Measurements from ENCODE around the gene STAM2.
"Not testable (repeated sequence)": the region's sequence is repeated elsewhere in the genome, so short reads cannot be mapped to it uniquely, and the experiment has no call there.

Gene STAM2

GRCh38 chr2:152115952-152116351 is 59.6 kb downstream of the STAM2 start:
- DNase-seq (ENCODE audit: insufficient read length, low spot score) (no peak), FAIRE-seq (no peak)

- DNase-seq (ENCODE audit: insufficient read length, low spot score) (no peak), FAIRE-seq (no peak)
Measured at GRCh38 chr2:152114366-152114765, 61.2 kb downstream of the STAM2 start.

GRCh38 chr2:152107140-152107539 is 68.4 kb downstream of the STAM2 start:
- not testable (repeated sequence) for DNase-seq (ENCODE audit: insufficient read length, low spot score); FAIRE-seq

- FAIRE-seq = no peak
- DNase-seq (ENCODE audit: insufficient read length, low spot score) = no peak
Measured at GRCh38 chr2:152106464-152106863, 69.1 kb downstream of the STAM2 start.

- FAIRE-seq (no peak), DNase-seq (ENCODE audit: insufficient read length, low spot score) (no peak)
Measured at GRCh38 chr2:152103271-152103670, 72.3 kb downstream of the STAM2 start.

- DNase-seq (ENCODE audit: insufficient read length, low spot score) (no peak), FAIRE-seq (no peak)
Measured at GRCh38 chr2:152100961-152101360, 74.6 kb downstream of the STAM2 start.

- DNase-seq (ENCODE audit: insufficient read length, low spot score) (no peak), FAIRE-seq (peak; percentile 55)
Measured at GRCh38 chr2:152099367-152100050, 76.1 kb downstream of the STAM2 start.

GRCh38 chr2:152098496-152099366 is 76.8 kb downstream of the STAM2 start, which contains the start of gene CACNB4:
Gene CACNB4, minus strand, starts transcription at chr2:152099044.
- FAIRE-seq (no peak), DNase-seq (ENCODE audit: insufficient read length, low spot score) (no peak)

- DNase-seq (ENCODE audit: insufficient read length, low spot score) (peak; percentile 31), FAIRE-seq (peak; percentile 8)
Measured at GRCh38 chr2:152097801-152098495, 77.6 kb downstream of the STAM2 start.

GRCh38 chr2:152097290-152097800 is 78.2 kb downstream of the STAM2 start:
- FAIRE-seq = peak; percentile 75
- no peak for DNase-seq (ENCODE audit: insufficient read length, low spot score)

GRCh38 chr2:152095146-152095545 is 80.4 kb downstream of the STAM2 start:
- no peak for DNase-seq (ENCODE audit: insufficient read length, low spot score)
- no peak for FAIRE-seq

- DNase-seq (ENCODE audit: insufficient read length, low spot score) = no peak
- FAIRE-seq = peak; percentile 72
Measured at GRCh38 chr2:152094014-152094413, 81.5 kb downstream of the STAM2 start.

GRCh38 chr2:152093464-152093863 is 82.1 kb downstream of the STAM2 start:
- FAIRE-seq (no peak), DNase-seq (ENCODE audit: insufficient read length, low spot score) (no peak)

- FAIRE-seq = no peak
Measured at GRCh38 chr2:152092095-152092494, 83.5 kb downstream of the STAM2 start.

GRCh38 chr2:152090726-152091125 is 84.8 kb downstream of the STAM2 start:
- not testable (repeated sequence) for DNase-seq (ENCODE audit: insufficient read length, low spot score); FAIRE-seq

More at GRCh38 chr2:152092095-152092494, 83.5 kb downstream of the STAM2 start:
- no peak for DNase-seq (ENCODE audit: insufficient read length, low spot score)

GRCh38 chr2:152089238-152089637 is 86.3 kb downstream of the STAM2 start:
- no peak for DNase-seq (ENCODE audit: insufficient read length, low spot score)
- FAIRE-seq = no peak

GRCh38 chr2:152088006-152088405 is 87.6 kb downstream of the STAM2 start:
- FAIRE-seq (no peak), DNase-seq (ENCODE audit: insufficient read length, low spot score) (no peak)

- FAIRE-seq = no peak
- DNase-seq (ENCODE audit: insufficient read length, low spot score) = no peak
Measured at GRCh38 chr2:152086231-152086630, 89.3 kb downstream of the STAM2 start.

GRCh38 chr2:152084076-152084475 is 91.5 kb downstream of the STAM2 start:
- FAIRE-seq = no peak
- no peak for DNase-seq (ENCODE audit: insufficient read length, low spot score)

- DNase-seq (ENCODE audit: insufficient read length, low spot score) = no peak
- FAIRE-seq = no peak
Measured at GRCh38 chr2:152083202-152083875, 92.2 kb downstream of the STAM2 start.

All from GM19239 (cell line).